ENCODE data around the gene SSH2. TPM values are rescaled to one million over a fixed set of nuclear protein-coding genes. Genes with fewer than 3 reads are reported as not detected.
A peak's percentile ranks its signal among the peaks of the same experiment; 100 is the strongest.

SSH2 gene
- total and polyA plus RNA-seq, 9 donors: 4.2 to 13.0 (median 11.8) TPM

GRCh38 chr17:29778956-29779811, 150.8 kb downstream of the SSH2 start:
- WGBS, 3 donors: 41 to 47% (median 43%) methylated on average over 8 of the region's 8 CpGs
- TF ChIP-seq POLR2A (IDR thresholded peaks at IDR 0.05): no peak
- TF ChIP-seq EP300 (IDR thresholded peaks at IDR 0.05): no peak
- TF ChIP-seq CTCF (IDR thresholded peaks at IDR 0.05): peak; percentile 49 to 78 (median 64)
- Histone ChIP-seq H3K27me3 (no peaks in the 10 kb centered on the region), H3K4me3 (no peak overlapping the region), H3K9me3 (no peaks in the 10 kb centered on the region), H3K27ac (no peak overlapping the region), H3K36me3 (no peaks in the 10 kb centered on the region), H3K4me1 (ENCODE audit: insufficient read depth) (no peaks in the 10 kb centered on the region)
- intact Hi-C loops (cut with DNase I): loop anchor here in 3 of 4 donors (10.0 kb wide), 3 partner anchors 134 to 154 kb away; partner anchors contain the start of gene CORO6 (in 1 of the 3)
- DNase-seq: peak; percentile 38 to 85 (median 78)

- H3K9me3 ChIP-seq: no peaks in the 10 kb centered on the region
- intact Hi-C loops (cut with DNase I): loop anchor here in 3 of 4 donors (10.0 kb wide), 3 partner anchors 133 to 153 kb away; partner anchors contain the start of gene CORO6 (in 1 of the 3)
- no peak overlapping the region for H3K27ac ChIP-seq
- H3K27me3 ChIP-seq: no peaks in the 10 kb centered on the region
- no peak overlapping the region for H3K4me3 ChIP-seq
- no peaks in the 10 kb centered on the region for H3K4me1 ChIP-seq (ENCODE audit: insufficient read depth)
- DNase-seq: no peak
- 82 to 90% (median 88%) methylated on average over 1 of the region's 1 CpG for WGBS, 3 donors
- H3K36me3 ChIP-seq: no peaks in the 10 kb centered on the region
- TF ChIP-seq POLR2A (IDR thresholded peaks at IDR 0.05) (no peak), CTCF (IDR thresholded peaks at IDR 0.05) (no peak), EP300 (IDR thresholded peaks at IDR 0.05) (no peak)
These were observed 152.4 kb downstream of the SSH2 start for GRCh38 chr17:29777663-29778062.

- H3K36me3 ChIP-seq: no peaks in the 10 kb centered on the region
- WGBS, 3 donors: 93 to 94% (median 94%) methylated on average over 5 of the region's 5 CpGs
- intact Hi-C loops (cut with DNase I): loop anchor here in 3 of 4 donors (10.0 kb wide), 3 partner anchors 131 to 151 kb away; partner anchors contain the start of gene CORO6 (in 1 of the 3)
- H3K4me3 ChIP-seq: no peak overlapping the region
- H3K4me1 ChIP-seq (ENCODE audit: insufficient read depth): no peaks in the 10 kb centered on the region
- H3K9me3 ChIP-seq: no peaks in the 10 kb centered on the region
- TF ChIP-seq EP300 (IDR thresholded peaks at IDR 0.05) (no peak), POLR2A (IDR thresholded peaks at IDR 0.05) (no peak), CTCF (IDR thresholded peaks at IDR 0.05) (no peak)
- H3K27ac ChIP-seq: no peak overlapping the region
- no peak for DNase-seq
- H3K27me3 ChIP-seq: no peaks in the 10 kb centered on the region
These were observed 154.0 kb downstream of the SSH2 start for GRCh38 chr17:29776026-29776425.

GRCh38 chr17:29772981-29773380, 157.0 kb downstream of the SSH2 start:
- Histone ChIP-seq H3K4me3 (no peak overlapping the region), H3K36me3 (no peaks in the 10 kb centered on the region), H3K9me3 (no peaks in the 10 kb centered on the region), H3K27ac (no peak overlapping the region), H3K4me1 (ENCODE audit: insufficient read depth) (no peaks in the 10 kb centered on the region), H3K27me3 (no peaks in the 10 kb centered on the region)
- TF ChIP-seq EP300 (IDR thresholded peaks at IDR 0.05): no peak
- no peak for DNase-seq
- WGBS, 3 donors: 65 to 72% (median 70%) methylated on average over 2 of the region's 2 CpGs
- intact Hi-C loops (cut with DNase I): loop anchor here in 3 of 4 donors (10.0 kb wide), 3 partner anchors 128 to 148 kb away; partner anchors contain the start of gene CORO6 (in 1 of the 3)

Data from ovary (tissue), 9 donors.